Colonic mucosa (tissue), 4 donors: Measurements from ENCODE around the gene POLRMT. TPM values are rescaled to one million over a fixed set of nuclear protein-coding genes. Genes with fewer than 3 reads are reported as not detected.

Source experiments
- DNase-seq: peaks from one replicate; pipeline ENCODE4 v3.0.0-alpha.2; 2020
- H3K27ac ChIP-seq: fragments of 200-600 bp; one replicate; pipeline ENCODE4 v1.8.0; 2021
- H3K27me3 ChIP-seq: fragments of 200-600 bp; one replicate; pipeline ENCODE4 v1.8.0; 2021
- H3K36me3 ChIP-seq: fragments of 200-600 bp; one replicate; pipeline ENCODE4 v1.8.0; 2021
- H3K4me1 ChIP-seq: fragments of 200-600 bp; one replicate; pipeline ENCODE4 v1.8.0; 2021; ENCODE audit warnings: mild to moderate bottlenecking
- H3K4me3 ChIP-seq: fragments of 200-600 bp; one replicate; pipeline ENCODE4 v1.8.0; 2021
- H3K9ac ChIP-seq, 2 donors: one replicate each; pipeline ENCODE4 v1.7.0; 2013; ENCODE audit warnings: control low read depth in 2 of 2, low read depth in 2 of 2, low read length in 2 of 2
- H3K9me3 ChIP-seq: fragments of 200-600 bp; one replicate; pipeline ENCODE4 v1.8.0; 2021
- intact Hi-C: fragments of 100-400 bp; cut with DNase I; formaldehyde crosslinking; loops from one replicate; pipeline ENCODE4 v1.14.1; 2022
- total RNA-seq, 2 donors: library from RNA; stranded (reverse); fragmentation: NEBNext Ultra II Directional in 1 of 2; extraction: Animal tissue kit (Norgen Biotek cat#: 25700) in 1 of 2; gene quantifications; one replicate each; pipeline ENCODE4 v1.2.1, GENCODE V29; 2021
- TF ChIP-seq, protein P1 (sequence below): fragments of 200-600 bp; IDR thresholded peaks from one replicate; pipeline ENCODE4 v1.8.0; 2022; ENCODE audit warnings: antibody characterized with exemption, mild to moderate bottlenecking
- donor health status: healthy.
- donor health status: DM: no; HTN: no; CAD: no.
- donor health status: DM: no; HTN: no; CAD: no.

POLRMT gene
- total RNA-seq, 2 donors from 2014 or later = 50.2 to 77.3 TPM

DNA sequence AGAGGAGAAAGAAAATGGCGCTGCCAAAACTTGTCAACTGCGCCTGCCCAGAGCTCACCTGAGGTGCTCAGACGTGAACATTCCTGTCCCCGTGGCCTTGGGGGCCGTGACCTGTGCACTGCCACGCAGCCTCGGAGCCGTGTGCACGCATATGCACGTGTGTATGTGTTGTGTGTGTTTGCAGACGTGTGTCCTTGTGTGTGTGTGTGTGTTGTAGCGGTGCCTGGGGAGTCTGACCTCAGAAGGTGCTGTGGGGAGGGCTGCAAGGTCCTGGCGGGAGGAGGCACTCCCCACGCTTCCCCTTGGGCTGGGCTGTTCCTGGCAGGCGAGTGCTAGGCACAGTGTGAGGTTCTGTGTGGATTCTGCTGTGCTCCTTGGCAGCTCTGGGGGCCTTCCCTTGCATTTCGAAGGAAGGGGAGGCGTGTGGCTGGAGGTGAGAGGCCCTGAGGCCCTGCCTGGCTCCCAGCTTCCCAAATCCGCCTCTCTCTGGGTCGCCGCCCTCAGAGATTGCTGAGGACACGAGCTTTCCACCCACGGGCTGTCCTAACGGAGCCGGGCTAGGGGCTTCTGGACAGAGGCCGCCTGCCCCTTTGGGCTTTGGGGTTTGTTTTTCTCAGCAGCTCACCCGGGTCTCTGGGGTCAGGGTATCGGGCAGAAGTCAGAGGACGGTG lies 56.4 kb downstream of the POLRMT start:
- no peak overlapping the region for H3K27ac ChIP-seq
- no peaks in the 10 kb centered on the region for H3K27me3 ChIP-seq
- H3K36me3 ChIP-seq = peaks cover 12% of the 10 kb centered on the region
- TF ChIP-seq, protein P1, sequence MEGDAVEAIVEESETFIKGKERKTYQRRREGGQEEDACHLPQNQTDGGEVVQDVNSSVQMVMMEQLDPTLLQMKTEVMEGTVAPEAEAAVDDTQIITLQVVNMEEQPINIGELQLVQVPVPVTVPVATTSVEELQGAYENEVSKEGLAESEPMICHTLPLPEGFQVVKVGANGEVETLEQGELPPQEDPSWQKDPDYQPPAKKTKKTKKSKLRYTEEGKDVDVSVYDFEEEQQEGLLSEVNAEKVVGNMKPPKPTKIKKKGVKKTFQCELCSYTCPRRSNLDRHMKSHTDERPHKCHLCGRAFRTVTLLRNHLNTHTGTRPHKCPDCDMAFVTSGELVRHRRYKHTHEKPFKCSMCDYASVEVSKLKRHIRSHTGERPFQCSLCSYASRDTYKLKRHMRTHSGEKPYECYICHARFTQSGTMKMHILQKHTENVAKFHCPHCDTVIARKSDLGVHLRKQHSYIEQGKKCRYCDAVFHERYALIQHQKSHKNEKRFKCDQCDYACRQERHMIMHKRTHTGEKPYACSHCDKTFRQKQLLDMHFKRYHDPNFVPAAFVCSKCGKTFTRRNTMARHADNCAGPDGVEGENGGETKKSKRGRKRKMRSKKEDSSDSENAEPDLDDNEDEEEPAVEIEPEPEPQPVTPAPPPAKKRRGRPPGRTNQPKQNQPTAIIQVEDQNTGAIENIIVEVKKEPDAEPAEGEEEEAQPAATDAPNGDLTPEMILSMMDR = no peak
- peaks cover 18% of the 10 kb centered on the region for H3K4me1 ChIP-seq
- intact Hi-C loops = no loop called here
- H3K9me3 ChIP-seq = no peaks in the 10 kb centered on the region
- DNase-seq = no peak
- H3K9ac ChIP-seq = no peak overlapping the region
- no peak overlapping the region for H3K4me3 ChIP-seq

DNA sequence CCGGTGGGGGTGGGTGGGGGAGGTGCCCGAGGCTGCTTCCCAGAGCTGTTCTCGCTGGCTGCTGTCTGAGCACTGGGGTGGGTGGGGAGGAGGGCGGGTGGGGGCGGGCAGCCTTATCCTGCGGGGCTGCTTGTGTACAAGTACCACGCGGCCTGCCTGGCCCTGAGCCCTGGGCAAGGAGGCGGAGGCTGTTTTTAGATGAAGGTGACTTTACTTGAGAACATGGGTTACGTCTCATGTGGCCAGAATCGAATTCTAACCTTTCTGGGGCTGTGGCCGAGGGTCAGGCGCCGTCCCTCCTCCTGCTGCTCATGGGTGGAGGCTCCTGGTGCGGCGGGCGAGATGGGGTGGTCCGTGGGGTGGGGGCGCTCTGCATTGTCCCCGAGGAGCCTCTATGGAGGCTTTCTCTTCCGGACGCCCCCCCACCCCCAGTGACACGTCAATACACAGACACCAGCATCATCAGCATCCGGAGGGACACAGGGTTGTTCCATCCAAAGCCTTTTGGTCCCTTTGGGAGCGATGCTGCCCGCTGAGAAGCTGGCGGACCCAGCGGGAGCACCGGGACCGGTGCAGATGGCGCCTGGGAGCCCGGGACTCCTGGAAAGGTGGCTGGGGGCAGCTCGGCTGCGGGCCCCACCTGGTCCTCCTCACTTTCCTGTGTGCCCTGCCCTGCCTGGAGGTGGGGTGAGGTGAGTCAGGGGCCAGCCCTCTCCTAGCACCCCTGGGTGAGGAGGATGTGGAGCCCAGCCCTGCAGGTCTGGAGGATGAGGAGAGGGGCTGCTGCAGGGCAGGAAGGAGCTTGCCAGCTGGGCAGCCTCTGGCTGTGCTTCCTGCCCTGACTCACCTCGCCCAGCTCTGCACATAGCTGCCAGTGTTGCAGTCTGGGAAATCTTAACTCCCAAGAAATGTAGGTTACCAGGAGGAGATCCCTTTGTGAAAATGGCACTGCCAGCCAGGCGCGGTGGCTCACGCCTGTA lies 57.5 kb downstream of the POLRMT start:
- no peak overlapping the region for H3K27ac ChIP-seq
- DNase-seq = no peak
- no peaks in the 10 kb centered on the region for H3K9me3 ChIP-seq
- TF ChIP-seq, protein P1 = no peak
- intact Hi-C loops = no loop called here
- H3K4me1 ChIP-seq = peaks cover 18% of the 10 kb centered on the region
- H3K9ac ChIP-seq = peak overlapping the region in 1 of 2 donors; percentile 51
- H3K27me3 ChIP-seq = no peaks in the 10 kb centered on the region
- H3K36me3 ChIP-seq = peaks cover 5% of the 10 kb centered on the region
- peak overlapping the region; percentile 99 for H3K4me3 ChIP-seq

DNA sequence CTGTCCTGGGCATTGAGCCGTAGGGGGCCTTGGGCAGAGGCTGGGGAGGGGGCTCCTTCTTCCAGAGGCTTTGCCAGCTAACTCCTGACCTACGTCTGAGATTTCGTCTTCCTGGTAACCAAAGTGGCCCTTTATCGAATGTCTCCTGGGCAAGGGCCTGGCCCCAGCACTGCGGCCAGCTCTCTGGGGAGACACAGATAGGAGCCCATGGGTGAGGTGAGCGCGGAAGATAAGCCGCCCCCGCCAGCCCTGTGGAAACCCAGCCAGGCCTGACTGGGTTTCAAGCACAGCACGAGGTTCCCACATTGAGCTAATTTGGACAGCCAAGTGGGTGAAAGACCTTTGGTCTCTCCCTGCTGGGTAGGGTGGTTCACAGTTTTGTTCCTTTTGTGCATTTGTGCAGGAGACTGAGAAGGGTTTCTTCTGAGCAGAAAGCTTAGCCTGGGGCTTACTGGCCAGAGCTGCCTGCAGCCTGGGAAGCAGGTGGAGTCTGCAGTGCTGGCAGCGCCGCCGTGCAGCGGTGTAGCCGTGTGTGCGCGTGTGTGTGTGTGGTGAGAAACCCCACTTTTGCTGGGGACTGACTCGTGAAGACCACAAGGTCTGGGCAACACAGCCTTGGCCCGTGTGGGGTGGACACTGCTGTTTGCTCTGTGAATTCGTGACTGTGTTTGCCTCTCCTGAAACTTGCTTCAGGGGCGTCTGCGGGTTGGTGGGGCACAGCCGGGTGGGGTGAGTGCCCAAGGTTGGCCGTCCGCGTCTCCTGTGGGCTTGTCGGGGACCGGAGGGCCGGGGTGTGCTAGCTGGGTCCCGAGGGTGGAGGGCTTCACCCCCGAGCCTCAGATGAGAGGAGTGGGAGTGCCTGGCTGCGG lies 58.4 kb downstream of the POLRMT start:
- peak overlapping the region; percentile 99 for H3K4me3 ChIP-seq
- H3K9me3 ChIP-seq = no peaks in the 10 kb centered on the region
- no peaks in the 10 kb centered on the region for H3K36me3 ChIP-seq
- DNase-seq = peak; percentile 36
- H3K9ac ChIP-seq = peak overlapping the region; percentile 40 to 72
- H3K4me1 ChIP-seq = peaks cover 18% of the 10 kb centered on the region
- H3K27ac ChIP-seq = peak overlapping the region; percentile 17
- TF ChIP-seq, protein P1 = no peak
- H3K27me3 ChIP-seq = no peaks in the 10 kb centered on the region
- intact Hi-C loops = no loop called here

DNA sequence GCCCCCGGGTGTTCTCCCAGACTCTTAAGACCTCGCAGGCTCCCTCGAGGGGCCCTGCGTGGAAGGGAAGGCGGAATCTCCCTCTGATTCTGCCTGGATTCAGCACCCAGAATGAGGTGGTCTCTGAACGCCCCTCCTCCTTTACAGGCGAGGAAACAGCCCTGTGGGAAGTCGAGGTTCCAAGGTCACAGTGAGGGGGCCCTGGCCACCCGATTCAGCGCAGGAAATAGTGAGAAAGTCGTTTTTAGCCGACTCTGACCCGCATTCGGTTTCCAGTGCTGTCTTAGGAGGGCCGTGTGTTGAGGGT lies 59.9 kb downstream of the POLRMT start:
- Histone ChIP-seq H3K9ac (peak overlapping the region; percentile 96 to 98), H3K4me3 (peak overlapping the region; percentile 99), H3K4me1 (peaks cover 18% of the 10 kb centered on the region), H3K36me3 (no peaks in the 10 kb centered on the region), H3K27ac (peak overlapping the region; percentile 93), H3K27me3 (no peaks in the 10 kb centered on the region), H3K9me3 (no peaks in the 10 kb centered on the region)
- intact Hi-C loops = no loop called here
- no peak for DNase-seq
- TF ChIP-seq, protein P1 = no peak
